B cell (primary cell): Measurements from ENCODE around the gene PLA2G4D. TPM values are rescaled to one million over a fixed set of nuclear protein-coding genes. Genes with fewer than 3 reads are reported as not detected.

Source experiments
- ATAC-seq: fragments of 200-7000 bp; cut with Tn5 transposase; one replicate; pipeline ENCODE4 v1.10.0; 2021; ENCODE audit warnings: low read depth, mild to moderate bottlenecking, moderate number of reproducible peaks, moderate library complexity
- CTCF ChIA-PET: fragments of 350-600 bp; sonication (Branson Sonifier 250); formaldehyde crosslinking; loops from one replicate; lab custom pipeline; 2021; ENCODE audit warnings: antibody characterized with exemption, inconsistent platforms; lab: Charles Lee
- POLR2A ChIA-PET: fragments of 350-600 bp; sonication (Branson Sonifier 250); formaldehyde crosslinking; loops from one replicate; lab custom pipeline; 2021; ENCODE audit warnings: antibody characterized with exemption; lab: Charles Lee
- DNase-seq: peaks from one replicate; pipeline ENCODE4 v3.0.0; 2013
- H2AFZ ChIP-seq: 2 replicates; pipeline ENCODE4 v1.6.1; 2012; ENCODE audit warnings: mild to moderate bottlenecking, low read depth, low read length; ENCODE audit not compliant: insufficient read depth, poor library complexity, severe bottlenecking
- H3K27ac ChIP-seq, 2 donors: 1 replicate in 1 of 2; 2 replicates in 1 of 2; pipeline ENCODE4 v1.5.1; 2012 to 2013; ENCODE audit warnings: low read length in 2 of 2, mild to moderate bottlenecking in 2 of 2, moderate library complexity in 1 of 2
- H3K27me3 ChIP-seq, 4 experiments: fragments of 200-600 bp in 1 of 4; sonication (generic) in 1 of 4; replicated peaks in 1 of 4; 1 replicate in 2 of 4; 2 replicates in 2 of 4; pipeline versions ENCODE4 v1.6.1 to v1.7.0; 2013 to 2016; ENCODE audit warnings: low read length in 3 of 4, mild to moderate bottlenecking in 2 of 4, mixed read lengths in 1 of 4, moderate library complexity in 1 of 4; ENCODE audit not compliant: insufficient read depth in 4 of 4, control insufficient read depth in 3 of 4; ENCODE audit errors: control extremely low read depth in 1 of 4
- H3K36me3 ChIP-seq, 2 experiments: replicated peaks in 1 of 2; 1 replicate in 1 of 2; 2 replicates in 1 of 2; pipeline versions ENCODE4 v1.6.1 to v1.7.1; 2013; ENCODE audit warnings: low read length in 1 of 2; ENCODE audit not compliant: insufficient read depth in 2 of 2, control insufficient read depth in 1 of 2; ENCODE audit errors: control extremely low read depth in 1 of 2, extremely low read depth in 1 of 2
- H3K4me1 ChIP-seq, 2 donors: fragments of 200-600 bp in 1 of 2; sonication (generic) in 1 of 2; 1 replicate in 1 of 2; 2 replicates in 1 of 2; pipeline versions ENCODE4 v1.5.1 to v1.6.1; 2013 to 2017; ENCODE audit warnings: low read length in 2 of 2; ENCODE audit not compliant: control insufficient read depth in 2 of 2, insufficient read depth in 2 of 2
- H3K4me2 ChIP-seq: replicated peaks from 2 replicates; pipeline ENCODE3; 2012; ENCODE audit warnings: mild to moderate bottlenecking, low read depth, low read length; ENCODE audit not compliant: poor library complexity, severe bottlenecking
- H3K4me3 ChIP-seq, 5 experiments: fragments of 200-600 bp in 1 of 5; sonication (generic) in 1 of 5; 1 replicate in 3 of 5; 2 replicates in 2 of 5; pipeline versions ENCODE4 v1.5.1 to v1.7.0; 2011 to 2016; ENCODE audit warnings: low read length in 4 of 5, mild to moderate bottlenecking in 4 of 5, low read depth in 2 of 5, control low read depth in 1 of 5, moderate library complexity in 1 of 5; ENCODE audit not compliant: insufficient read depth in 1 of 5; ENCODE audit errors: control extremely low read depth in 1 of 5, extremely low read depth in 1 of 5
- H3K79me2 ChIP-seq: fragments of 200-600 bp; sonication (generic); one replicate; pipeline ENCODE4 v1.6.0; 2016; ENCODE audit warnings: low read length; ENCODE audit not compliant: control insufficient read depth, insufficient read depth
- H3K9ac ChIP-seq: fragments of 200-600 bp; sonication (generic); 2 replicates; pipeline ENCODE4 v1.6.1; 2017; ENCODE audit warnings: mild to moderate bottlenecking, low read length, moderate library complexity
- H3K9me3 ChIP-seq, 3 donors: one replicate each; pipeline versions ENCODE4 v1.6.1 to v1.7.1; 2013; ENCODE audit warnings: low read length in 2 of 3; ENCODE audit not compliant: control insufficient read depth in 2 of 3, insufficient read depth in 1 of 3; ENCODE audit errors: control extremely low read depth in 1 of 3
- H4K20me1 ChIP-seq: 2 replicates; pipeline ENCODE4 v1.6.0; 2012; ENCODE audit warnings: mild to moderate bottlenecking, low read length; ENCODE audit not compliant: insufficient read depth, control insufficient read depth, poor library complexity, severe bottlenecking
- H3K27ac Mint-ChIP-seq: one replicate; pipeline ENCODE4 v1.8.0; 2021; ENCODE audit warnings: mixed read lengths
- H3K27me3 Mint-ChIP-seq: one replicate; pipeline ENCODE4 v1.8.0; 2021; ENCODE audit warnings: mixed read lengths
- H3K4me1 Mint-ChIP-seq: one replicate; pipeline ENCODE4 v1.8.0; 2021; ENCODE audit warnings: mixed read lengths
- H3K4me3 Mint-ChIP-seq: one replicate; pipeline ENCODE4 v1.8.0; 2021; ENCODE audit warnings: mixed read lengths
- H3K9me3 Mint-ChIP-seq: one replicate; pipeline ENCODE4 v1.8.0; 2022; ENCODE audit warnings: mixed read lengths; ENCODE audit not compliant: insufficient read depth
- CTCF ChIP-seq: fragments of 200-600 bp; IDR thresholded peaks from one replicate; pipeline ENCODE4 v1.8.0; 2022; ENCODE audit warnings: antibody characterized with exemption, mild to moderate bottlenecking
- EZH2 ChIP-seq: IDR thresholded peaks from 2 replicates; pipeline ENCODE4 v1.6.1; 2012; ENCODE audit warnings: borderline replicate concordance, low read depth, mild to moderate bottlenecking, moderate library complexity, low read length; ENCODE audit not compliant: insufficient read depth, poor library complexity, severe bottlenecking
- WGBS: methylation state at CpG from one replicate; pipeline ENCODE4 v1.1.5; 2013; ENCODE audit warnings: missing lambda C conversion rate; ENCODE audit not compliant: insufficient coverage; 5-methylcytosine and 5-hydroxymethylcytosine counted together
- intact Hi-C: fragments of 100-400 bp; cut with micrococcal nuclease; formaldehyde crosslinking; loops from one replicate; pipeline ENCODE4 v1.10.0; 2022
- polyA plus RNA-seq: library from polyadenylated mRNA; depleted of rRNA; stranded (reverse); fragments of >200 nt; gene quantifications from 2 replicates; pipeline ENCODE4 v1.2.3, GENCODE V29; 2012
- total RNA-seq, 2 donors: library from RNA; stranded (reverse); fragments of 120-200 nt in 1 of 2; gene quantifications; 1 replicate in 1 of 2; 2 replicates in 1 of 2; pipeline versions ENCODE4 v1.2.3 to v1.2.4, GENCODE V29; 2013 to 2022

PLA2G4D gene
- total and polyA plus RNA-seq, 2 donors (not counting 1 experiment from before 2014, with no cell fraction given) = not detected

GRCh38 chr15:42033214-42033873 is 61.0 kb downstream of the PLA2G4D start:
- WGBS = 92% methylated on average over 3 of the region's 3 CpGs
- H3K4me1 ChIP-seq = peaks cover 16 to 32% of the 10 kb centered on the region in 2 donors
- ATAC-seq = no peak
- no peaks in the 10 kb centered on the region for H4K20me1 ChIP-seq
- POLR2A ChIA-PET = no interaction called here
- H3K9ac ChIP-seq = no peak overlapping the region
- peaks cover 31% of the 10 kb centered on the region for H3K4me1 Mint-ChIP-seq
- no peak for TF ChIP-seq CTCF
- CTCF ChIA-PET = no interaction called here
- no peak overlapping the region for H3K4me2 ChIP-seq
- no peaks in the 10 kb centered on the region for H3K9me3 Mint-ChIP-seq
- DNase-seq = no peak
- no peaks in the 10 kb centered on the region for H3K27me3 Mint-ChIP-seq
- H3K27ac Mint-ChIP-seq = no peak overlapping the region
- H3K79me2 ChIP-seq = no peaks in the 10 kb centered on the region
- H3K36me3 ChIP-seq = no peaks in the 10 kb centered on the region
- no peak overlapping the region for H3K27ac ChIP-seq
- H3K4me3 ChIP-seq = no peak overlapping the region
- peaks cover 0 to 12% (median 0%) of the 10 kb centered on the region in 3 donors for H3K9me3 ChIP-seq
- no peaks in the 10 kb centered on the region for H3K27me3 ChIP-seq
- no peak overlapping the region for H3K4me3 Mint-ChIP-seq
- H2AFZ ChIP-seq = no peak overlapping the region
- intact Hi-C loops = no loop called here

DNA sequence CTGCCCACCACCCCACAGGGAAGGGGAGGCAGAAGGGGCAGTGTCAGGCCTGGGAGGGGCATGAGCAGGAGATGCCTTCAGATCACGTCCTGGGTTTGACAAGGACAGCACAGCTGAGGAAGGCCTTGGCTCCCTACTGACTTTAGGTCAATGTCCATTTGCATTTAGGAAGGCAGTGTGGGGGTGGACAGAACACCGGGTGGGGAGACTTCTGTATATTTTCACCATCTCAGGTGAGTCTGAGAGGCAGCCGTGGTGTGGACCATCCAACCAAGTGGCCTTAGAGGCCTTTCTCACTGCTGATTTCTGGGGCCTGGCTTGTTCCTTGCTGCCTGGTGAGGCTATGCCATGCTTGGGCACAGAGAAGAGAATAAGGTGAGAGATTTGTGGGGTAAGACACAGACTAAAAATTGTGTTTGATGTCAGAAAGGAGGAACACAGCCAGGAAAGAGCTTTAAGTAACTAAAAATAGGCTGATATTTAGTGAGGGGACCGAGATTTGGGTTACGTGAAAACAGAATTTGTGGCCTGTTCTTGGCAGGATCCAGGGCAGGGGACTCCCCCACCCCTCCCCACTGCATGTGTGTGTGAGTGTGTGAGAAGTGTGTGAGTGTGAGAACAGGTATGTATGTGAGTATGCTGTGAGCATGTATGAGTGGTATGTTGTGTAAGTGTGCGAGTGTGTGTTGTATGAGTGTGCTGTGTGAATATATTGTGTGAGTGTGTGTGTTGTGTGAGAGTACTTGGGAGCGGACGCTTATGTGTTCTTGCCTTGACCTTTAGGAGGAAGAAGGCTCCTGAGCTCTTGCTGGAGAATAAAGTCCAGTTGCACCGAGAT is 61.8 kb downstream of the PLA2G4D start:
- Mint-ChIP-seq H3K27ac (no peak overlapping the region), H3K27me3 (peaks cover 4% of the 10 kb centered on the region), H3K4me3 (no peak overlapping the region), H3K9me3 (no peaks in the 10 kb centered on the region), H3K4me1 (peaks cover 31% of the 10 kb centered on the region)
- TF ChIP-seq EZH2 = no peak
- TF ChIP-seq CTCF = no peak
- CTCF ChIA-PET = no interaction called here
- peaks cover 0 to 12% (median 0%) of the 10 kb centered on the region in 3 donors for H3K9me3 ChIP-seq
- POLR2A ChIA-PET = no interaction called here
- no peaks in the 10 kb centered on the region for H4K20me1 ChIP-seq
- no peak overlapping the region for H3K4me3 ChIP-seq
- H3K27ac ChIP-seq = no peak overlapping the region
- no peaks in the 10 kb centered on the region for H3K79me2 ChIP-seq
- no peak for DNase-seq
- no peaks in the 10 kb centered on the region for H3K36me3 ChIP-seq
- no peak overlapping the region for H3K9ac ChIP-seq
- WGBS = 97% methylated on average over 6 of the region's 9 CpGs
- H3K4me2 ChIP-seq = no peak overlapping the region
- intact Hi-C loops = no loop called here
- no peaks in the 10 kb centered on the region for H3K27me3 ChIP-seq
- peaks cover 16 to 32% of the 10 kb centered on the region in 2 donors for H3K4me1 ChIP-seq
- no peak overlapping the region for H2AFZ ChIP-seq
- ATAC-seq = no peak
